CD4-positive, alpha-beta memory T cell (primary cell): ENCODE measurements around the gene TLCD5. TPM values are rescaled to one million over a fixed set of nuclear protein-coding genes. Genes with fewer than 3 reads are reported as not detected.

Experiments used
- CTCF ChIA-PET: fragments of 350-600 bp; sonication (Branson Sonifier 250); formaldehyde crosslinking; loops from one replicate; lab custom pipeline; 2021; ENCODE audit warnings: inconsistent platforms; ENCODE audit not compliant: partially characterized antibody; lab: Charles Lee
- POLR2A ChIA-PET: fragments of 350-600 bp; sonication (Branson Sonifier 250); formaldehyde crosslinking; loops from one replicate; lab custom pipeline; 2021; ENCODE audit not compliant: partially characterized antibody; lab: Charles Lee
- DNase-seq, 5 donors: peaks; one replicate each; pipeline versions ENCODE4 v3.0.0 to v3.0.0-alpha.2; 2020 to 2022; ENCODE audit warnings: mixed read lengths in 1 of 5
- H3K27ac ChIP-seq: one replicate; pipeline ENCODE4 v1.7.0; 2013; ENCODE audit warnings: low read depth, low read length
- H3K27me3 ChIP-seq: 2 replicates; pipeline ENCODE4 v1.7.0; 2013; ENCODE audit warnings: mild to moderate bottlenecking, low read length, moderate library complexity; ENCODE audit not compliant: insufficient read depth
- H3K36me3 ChIP-seq: 2 replicates; pipeline ENCODE4 v1.7.0; 2013; ENCODE audit warnings: mild to moderate bottlenecking, low read length, moderate library complexity; ENCODE audit not compliant: insufficient read depth
- H3K4me1 ChIP-seq: 2 replicates; pipeline ENCODE4 v1.7.0; 2013; ENCODE audit warnings: mild to moderate bottlenecking, low read length, moderate library complexity; ENCODE audit not compliant: insufficient read depth
- H3K4me3 ChIP-seq, 2 donors: one replicate each; pipeline ENCODE4 v1.7.0; 2013; ENCODE audit warnings: low read length in 2 of 2, mild to moderate bottlenecking in 1 of 2
- H3K9me3 ChIP-seq, 2 donors: one replicate each; pipeline ENCODE4 v1.7.0; 2013; ENCODE audit warnings: low read length in 2 of 2, control low read depth in 1 of 2; ENCODE audit not compliant: control insufficient read depth in 1 of 2
- H3K27ac Mint-ChIP-seq, 7 donors: one replicate each; pipeline ENCODE4 v1.8.0; 2020 to 2021; ENCODE audit warnings: mixed read lengths in 7 of 7, mild to moderate bottlenecking in 6 of 7, inconsistent platforms in 3 of 7, moderate library complexity in 3 of 7
- H3K27me3 Mint-ChIP-seq, 2 donors: one replicate each; pipeline ENCODE4 v1.8.0; 2020 to 2021; ENCODE audit warnings: mixed read lengths in 2 of 2
- H3K36me3 Mint-ChIP-seq, 2 donors: one replicate each; pipeline ENCODE4 v1.8.0; 2020 to 2021; ENCODE audit warnings: mixed read lengths in 2 of 2, inconsistent platforms in 1 of 2, mild to moderate bottlenecking in 1 of 2
- H3K4me1 Mint-ChIP-seq, 4 donors: one replicate each; pipeline ENCODE4 v1.8.0; 2020 to 2021; ENCODE audit warnings: mixed read lengths in 4 of 4, mild to moderate bottlenecking in 1 of 4
- H3K4me3 Mint-ChIP-seq, 8 donors: one replicate each; pipeline ENCODE4 v1.8.0; 2020 to 2021; ENCODE audit warnings: mixed read lengths in 8 of 8, mild to moderate bottlenecking in 7 of 8, moderate library complexity in 6 of 8, inconsistent platforms in 3 of 8
- H3K9me3 Mint-ChIP-seq, 8 donors: one replicate each; pipeline ENCODE4 v1.8.0; 2020 to 2021; ENCODE audit warnings: mixed read lengths in 8 of 8, mild to moderate bottlenecking in 5 of 8, inconsistent platforms in 3 of 8, moderate library complexity in 1 of 8
- intact Hi-C: fragments of 100-400 bp; cut with micrococcal nuclease; formaldehyde crosslinking; loops from one replicate; pipeline ENCODE4 v1.15.1; 2023
- polyA plus RNA-seq, 2 donors: library from polyadenylated mRNA; unstranded; fragments of 300-500 nt; fragmentation: Illumina TruSeq; gene quantifications; one replicate each; pipeline ENCODE4 v1.2.3, GENCODE V29; 2021
- total RNA-seq, 2 experiments: library from RNA; stranded (reverse); gene quantifications; one replicate each; pipeline ENCODE4 v1.2.3, GENCODE V29; 2021

Gene TLCD5
- total and polyA plus RNA-seq, 4 experiments from 2014 or later: 0.13 to 0.70 (median 0.27) TPM

DNA sequence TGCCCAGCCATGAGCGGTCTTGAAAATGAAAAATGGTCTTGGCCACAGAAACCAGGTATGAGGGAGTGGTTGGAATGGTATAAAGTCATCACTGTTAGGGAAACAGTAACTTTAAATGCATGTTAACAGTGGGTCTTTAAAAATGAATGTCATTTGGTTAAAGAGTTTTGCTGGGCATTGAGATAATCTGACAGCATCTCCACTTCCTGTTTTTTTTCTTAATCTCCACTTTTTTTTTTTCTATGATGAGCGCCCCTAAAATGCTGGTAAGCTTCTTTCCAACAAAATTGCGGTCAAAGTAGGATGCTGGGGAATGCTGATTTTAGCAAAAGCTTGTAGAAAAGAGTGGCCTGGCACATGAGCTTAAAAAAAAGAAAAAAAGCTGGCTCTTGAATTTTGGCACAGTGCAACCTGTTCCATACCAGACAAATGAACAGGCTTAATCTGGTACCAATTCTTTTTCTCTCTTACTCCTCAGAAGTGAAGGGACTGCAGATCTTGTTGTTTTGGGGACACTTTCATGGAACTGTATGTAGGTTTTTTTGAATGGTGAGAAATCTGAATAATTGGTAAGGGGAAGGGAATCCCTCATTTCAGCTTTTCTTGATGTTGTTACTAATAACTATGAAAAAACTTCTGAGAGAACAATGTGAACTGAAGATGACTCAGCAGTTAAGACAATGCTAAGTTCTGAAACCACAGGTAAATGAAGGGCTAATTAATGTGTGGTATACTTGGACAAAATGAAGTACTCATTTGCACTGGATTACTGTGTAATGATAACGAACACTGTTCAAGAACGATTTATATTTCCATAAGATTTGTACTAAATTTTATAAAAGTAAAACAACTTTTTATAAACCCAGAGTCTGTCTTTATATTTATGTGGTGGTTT, 8.0 kb downstream of the TLCD5 start:
- no peak overlapping the region for H3K4me3 ChIP-seq
- H3K4me3 Mint-ChIP-seq: no peak overlapping the region
- H3K27me3 ChIP-seq: peaks cover 13% of the 10 kb centered on the region
- H3K27ac ChIP-seq: no peak overlapping the region
- H3K27me3 Mint-ChIP-seq: peaks cover 23 to 31% of the 10 kb centered on the region in 2 donors
- ChIA-PET CTCF (interaction anchor here (1.2 to 4.9 kb wide), 2 partner anchors 353 to 469 kb away, joined by 3 to 104 read pairs; no protein-coding TSS in a partner anchor), POLR2A (no interaction called here)
- peaks cover 0 to 5% of the 10 kb centered on the region in 2 donors for H3K36me3 Mint-ChIP-seq
- intact Hi-C loops: no loop called here
- DNase-seq: no peak
- peaks cover 14 to 23% (median 17%) of the 10 kb centered on the region in 4 donors for H3K4me1 Mint-ChIP-seq
- H3K36me3 ChIP-seq: no peaks in the 10 kb centered on the region
- no peak overlapping the region for H3K27ac Mint-ChIP-seq
- H3K4me1 ChIP-seq: peaks cover 23% of the 10 kb centered on the region
- no peaks in the 10 kb centered on the region for H3K9me3 ChIP-seq
- peaks cover 0 to 6% (median 0%) of the 10 kb centered on the region in 8 donors for H3K9me3 Mint-ChIP-seq

DNA sequence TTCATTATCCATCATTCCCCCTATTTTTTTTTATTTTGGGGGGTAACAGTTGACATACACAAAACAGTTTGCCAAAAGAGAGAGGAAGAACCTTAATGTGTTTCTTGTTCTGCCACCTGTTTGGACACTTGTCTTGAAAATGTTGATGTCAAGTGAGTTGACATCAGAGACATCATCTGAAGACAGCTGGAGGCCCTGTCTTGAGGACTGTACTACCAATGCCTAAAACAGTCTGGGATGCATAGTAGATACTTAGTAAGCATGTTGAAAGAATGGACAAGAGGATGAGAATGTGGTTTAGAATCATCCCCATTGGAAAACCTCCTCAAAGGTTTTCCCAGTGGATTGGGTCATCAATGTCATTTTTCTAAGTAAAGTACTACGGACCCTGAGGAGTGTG, 8.7 kb downstream of the TLCD5 start:
- Histone ChIP-seq H3K9me3 (no peaks in the 10 kb centered on the region), H3K4me3 (no peak overlapping the region), H3K27me3 (peaks cover 13% of the 10 kb centered on the region), H3K4me1 (peaks cover 23% of the 10 kb centered on the region), H3K36me3 (no peaks in the 10 kb centered on the region), H3K27ac (no peak overlapping the region)
- Mint-ChIP-seq H3K36me3 (peaks cover 0 to 5% of the 10 kb centered on the region in 2 donors), H3K9me3 (peaks cover 0 to 6% (median 0%) of the 10 kb centered on the region in 8 donors), H3K27ac (no peak overlapping the region), H3K27me3 (peaks cover 21 to 32% of the 10 kb centered on the region in 2 donors), H3K4me1 (peaks cover 16 to 24% (median 21%) of the 10 kb centered on the region in 4 donors), H3K4me3 (no peak overlapping the region)
- ChIA-PET CTCF (interaction anchor here (0.9 to 4.9 kb wide), 6 partner anchors 90 to 861 kb away, joined by 3 to 104 read pairs (median 4); no protein-coding TSS in a partner anchor), POLR2A (interaction anchor here (1.5 kb wide), 1 partner anchor 10 kb away, joined by 3 read pairs; no protein-coding TSS in a partner anchor)
- DNase-seq: no peak
- intact Hi-C loops: loop anchor here (2.0 kb wide), 2 partner anchors 619 to 779 kb away; no protein-coding TSS in a partner anchor

DNA sequence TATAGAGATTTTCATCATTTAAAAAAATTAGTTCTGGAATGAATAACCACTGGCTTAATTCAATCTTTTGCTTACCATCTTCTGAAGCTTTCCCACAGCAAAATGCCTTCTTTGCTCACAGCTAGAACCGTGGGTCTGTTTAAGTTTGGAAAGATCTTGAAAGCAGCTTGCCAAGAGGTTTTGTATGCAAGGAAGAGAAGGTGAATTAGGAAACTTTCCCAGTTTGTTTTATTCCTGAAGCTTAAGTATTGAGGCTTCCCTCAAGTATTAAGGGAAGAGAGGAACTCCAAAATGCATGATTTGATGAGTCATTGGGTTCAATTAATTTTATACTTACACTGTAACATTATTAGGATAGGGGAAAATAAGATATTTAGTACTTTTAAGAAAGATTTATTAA, 9.2 kb downstream of the TLCD5 start:
- intact Hi-C loops: loop anchor here (2.0 kb wide), 2 partner anchors 618 to 778 kb away; no protein-coding TSS in a partner anchor

DNA sequence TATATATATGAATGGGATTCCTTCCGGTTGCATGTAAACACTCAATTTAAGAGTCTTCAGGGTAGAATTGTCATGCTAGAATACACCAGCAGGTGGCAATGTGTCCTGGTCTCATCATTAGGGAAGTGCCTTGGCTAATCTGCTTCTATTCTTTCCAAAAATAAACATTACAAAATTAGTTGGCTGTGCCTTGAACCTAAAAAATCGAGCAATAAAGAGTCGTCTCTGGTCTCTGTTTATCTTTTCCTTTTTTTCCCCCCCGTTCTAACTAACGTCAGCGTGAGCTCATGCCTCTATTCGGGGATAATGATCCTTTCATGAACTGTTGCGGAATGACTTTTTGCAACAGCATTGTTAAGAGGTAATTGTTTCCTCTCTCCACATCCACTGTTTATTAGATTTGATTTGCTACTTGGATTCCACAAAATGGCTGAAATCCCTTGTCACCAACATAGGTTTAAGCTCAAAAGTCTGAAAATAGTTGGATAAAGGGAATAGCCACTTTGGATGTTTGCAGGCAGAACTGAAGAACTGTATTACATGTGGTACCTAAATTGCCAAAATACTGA, 9.9 kb downstream of the TLCD5 start:
- peak overlapping the region in 1 of 2 donors; percentile 14 for H3K4me3 ChIP-seq
- H3K27ac ChIP-seq: no peak overlapping the region
- Mint-ChIP-seq H3K4me3 (peak overlapping the region; percentile 47 to 89 (median 77)), H3K9me3 (peaks cover 0 to 6% (median 0%) of the 10 kb centered on the region in 8 donors), H3K27ac (peak overlapping the region in 2 of 7 donors; percentile 20 to 67), H3K27me3 (peaks cover 30 to 36% of the 10 kb centered on the region in 2 donors), H3K4me1 (peaks cover 20 to 32% (median 29%) of the 10 kb centered on the region in 4 donors), H3K36me3 (peaks cover 0 to 5% of the 10 kb centered on the region in 2 donors)
- peak; percentile 62 to 69 (median 67) for DNase-seq
- ChIA-PET POLR2A (interaction anchor here (1.0 to 1.5 kb wide), 3 partner anchors 9 to 350 kb away, joined by 3 to 5 read pairs (median 3); no protein-coding TSS in a partner anchor), CTCF (interaction anchor here (0.9 to 4.9 kb wide), 19 partner anchors 9 to 860 kb away, joined by 3 to 104 read pairs (median 4); no protein-coding TSS in a partner anchor)
- no peaks in the 10 kb centered on the region for H3K9me3 ChIP-seq
- H3K36me3 ChIP-seq: no peaks in the 10 kb centered on the region
- peaks cover 13% of the 10 kb centered on the region for H3K27me3 ChIP-seq
- intact Hi-C loops: loop anchor here (1.0 to 2.0 kb wide), 3 partner anchors 350 to 778 kb away; no protein-coding TSS in a partner anchor
- H3K4me1 ChIP-seq: peaks cover 31% of the 10 kb centered on the region

More for the DNA sequence above, 9.2 kb downstream of the TLCD5 start:
- H3K4me3 Mint-ChIP-seq: no peak overlapping the region
- H3K9me3 Mint-ChIP-seq: peaks cover 0 to 6% (median 0%) of the 10 kb centered on the region in 8 donors
- DNase-seq: no peak
- Histone ChIP-seq H3K4me3 (no peak overlapping the region), H3K9me3 (no peaks in the 10 kb centered on the region), H3K36me3 (no peaks in the 10 kb centered on the region), H3K27me3 (peaks cover 13% of the 10 kb centered on the region), H3K4me1 (peaks cover 25% of the 10 kb centered on the region), H3K27ac (no peak overlapping the region)
- ChIA-PET CTCF (interaction anchor here (0.9 to 4.9 kb wide), 14 partner anchors 8 to 860 kb away, joined by 3 to 104 read pairs (median 4); no protein-coding TSS in a partner anchor), POLR2A (interaction anchor here (1.5 kb wide), 1 partner anchor 10 kb away, joined by 3 read pairs; no protein-coding TSS in a partner anchor)
- H3K36me3 Mint-ChIP-seq: peaks cover 0 to 5% of the 10 kb centered on the region in 2 donors
- H3K27me3 Mint-ChIP-seq: peaks cover 23 to 34% of the 10 kb centered on the region in 2 donors
- H3K27ac Mint-ChIP-seq: peak overlapping the region in 1 of 7 donors; percentile 37
- peaks cover 16 to 26% (median 23%) of the 10 kb centered on the region in 4 donors for H3K4me1 Mint-ChIP-seq

DNA sequence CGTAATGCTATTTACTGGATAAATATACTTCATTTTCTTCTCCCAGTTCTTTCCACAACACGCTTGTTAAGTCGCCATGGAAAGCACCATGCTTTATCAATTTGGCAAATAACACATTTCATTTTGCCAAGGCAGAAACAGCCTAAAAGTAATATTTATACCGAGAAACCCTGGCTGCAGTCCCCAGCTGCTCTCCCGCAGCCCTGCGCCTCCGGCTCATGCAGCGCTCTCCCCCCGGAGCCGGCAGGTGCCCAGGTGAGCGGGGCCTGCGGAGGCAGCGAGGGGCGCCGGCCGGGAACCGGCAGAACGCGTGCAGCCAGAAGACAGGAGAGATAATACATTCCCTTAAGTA, 10.4 kb downstream of the TLCD5 start:
- Histone ChIP-seq H3K9me3 (no peaks in the 10 kb centered on the region), H3K36me3 (no peaks in the 10 kb centered on the region), H3K27me3 (peaks cover 13% of the 10 kb centered on the region), H3K4me1 (peaks cover 33% of the 10 kb centered on the region), H3K27ac (no peak overlapping the region), H3K4me3 (peak overlapping the region; percentile 14 to 44)
- POLR2A ChIA-PET: interaction anchor here (1.0 to 1.2 kb wide), 2 partner anchors 9 to 350 kb away, joined by 3 to 5 read pairs; no protein-coding TSS in a partner anchor
- Mint-ChIP-seq H3K4me3 (peak overlapping the region; percentile 65 to 89 (median 78)), H3K9me3 (peaks cover 0 to 6% (median 0%) of the 10 kb centered on the region in 8 donors), H3K36me3 (peaks cover 0 to 5% of the 10 kb centered on the region in 2 donors), H3K4me1 (peaks cover 22 to 36% (median 30%) of the 10 kb centered on the region in 4 donors), H3K27me3 (peaks cover 31 to 38% of the 10 kb centered on the region in 2 donors), H3K27ac (peak overlapping the region in 1 of 7 donors; percentile 67)
- DNase-seq: peak in 1 of 5 donors; percentile 23
- intact Hi-C loops: loop anchor here (1.0 to 2.0 kb wide), 3 partner anchors 350 to 777 kb away; no protein-coding TSS in a partner anchor
- CTCF ChIA-PET: interaction anchor here (0.9 to 4.9 kb wide), 19 partner anchors 9 to 859 kb away, joined by 3 to 104 read pairs (median 4); no protein-coding TSS in a partner anchor

DNA sequence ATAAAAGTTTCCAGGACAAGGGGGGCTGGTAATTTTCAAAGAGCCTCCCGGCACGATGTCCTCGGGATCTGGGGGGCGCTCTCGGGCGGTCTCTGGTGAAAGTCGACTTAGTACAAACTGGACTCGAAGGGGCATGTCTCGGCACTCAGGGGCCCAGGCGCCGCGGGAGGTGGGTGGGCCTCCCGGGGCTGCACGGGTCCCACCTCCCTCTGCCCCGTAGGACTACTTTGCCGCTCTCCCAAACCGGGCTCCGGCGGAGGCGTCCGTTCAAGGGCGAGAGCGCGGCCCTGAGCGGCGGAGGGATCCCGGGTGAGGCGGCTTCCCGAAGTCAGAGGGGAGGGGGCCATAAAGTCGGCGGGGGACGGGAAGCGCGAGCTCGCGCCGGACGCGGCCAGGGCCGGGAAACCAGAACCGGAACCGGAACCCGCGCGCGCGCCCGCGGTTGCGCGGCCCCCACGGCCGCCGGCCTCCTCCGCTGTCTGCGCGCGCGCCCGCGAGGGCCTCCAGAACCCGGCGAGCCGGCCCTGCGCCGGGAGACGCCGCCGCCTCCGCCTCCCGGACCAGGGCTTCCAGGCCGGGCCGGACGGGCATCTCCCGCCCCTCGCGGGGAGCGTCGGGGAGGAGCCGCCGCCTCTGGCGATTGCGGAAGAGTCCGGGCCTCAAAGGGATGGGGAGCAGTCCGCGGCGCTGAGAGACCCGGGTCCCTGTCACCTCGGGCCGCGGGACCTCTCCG, 11.0 kb downstream of the TLCD5 start, which contains the start of gene ARHGEF12:
Gene ARHGEF12 (plus strand): TSS at position 506 of the 733 bp plus-strand sequence. CDS start 831 bp downstream, outside the sequence.
- Histone ChIP-seq H3K27ac (no peak within 1 kb of the TSS), H3K4me1 (peaks cover 33% of the 10 kb centered on the region), H3K4me3 (peak within 1 kb of the TSS; percentile 44 to 54), H3K27me3 (peaks cover 13% of the 10 kb centered on the region), H3K9me3 (no peaks in the 10 kb centered on the region), H3K36me3 (no peaks in the 10 kb centered on the region)
- H3K36me3 Mint-ChIP-seq: peaks cover 0 to 5% of the 10 kb centered on the region in 2 donors
- H3K4me3 Mint-ChIP-seq: peak within 1 kb of the TSS; percentile 87 to 92 (median 90)
- peaks cover 0 to 6% (median 0%) of the 10 kb centered on the region in 8 donors for H3K9me3 Mint-ChIP-seq
- peak; percentile 48 to 69 (median 62) for DNase-seq
- POLR2A ChIA-PET: interaction anchor here (1.0 to 1.2 kb wide), 2 partner anchors 9 to 349 kb away, joined by 3 to 5 read pairs; no protein-coding TSS in a partner anchor
- CTCF ChIA-PET: interaction anchor here (0.9 to 4.9 kb wide), 11 partner anchors 10 to 350 kb away, joined by 3 to 104 read pairs (median 5); no protein-coding TSS in a partner anchor
- peak within 1 kb of the TSS in 6 of 7 donors; percentile 23 to 86 (median 76) for H3K27ac Mint-ChIP-seq
- peaks cover 22 to 39% (median 30%) of the 10 kb centered on the region in 4 donors for H3K4me1 Mint-ChIP-seq
- intact Hi-C loops: loop anchor here (1.0 to 2.0 kb wide), 3 partner anchors 349 to 777 kb away; no protein-coding TSS in a partner anchor
- H3K27me3 Mint-ChIP-seq: peaks cover 33 to 39% of the 10 kb centered on the region in 2 donors
